Glomerular endothelial cell (primary cell): ENCODE results near the gene FLRT2. TPM values are rescaled to one million over a fixed set of nuclear protein-coding genes. Genes with fewer than 3 reads are reported as not detected.

Source experiments
- DNase-seq: peaks from one replicate; pipeline ENCODE4 v3.0.0-alpha.2; 2011; ENCODE audit warnings: low read depth, low spot score; ENCODE audit errors: extremely low read depth
- total RNA-seq: library from RNA; depleted of rRNA; stranded (reverse); fragments of >200 nt; gene quantifications from 2 replicates; pipeline ENCODE4 v1.2.3, GENCODE V29; 2015

FLRT2 gene
- total RNA-seq, 1 donor from 2014 or later = 153 TPM

DNA sequence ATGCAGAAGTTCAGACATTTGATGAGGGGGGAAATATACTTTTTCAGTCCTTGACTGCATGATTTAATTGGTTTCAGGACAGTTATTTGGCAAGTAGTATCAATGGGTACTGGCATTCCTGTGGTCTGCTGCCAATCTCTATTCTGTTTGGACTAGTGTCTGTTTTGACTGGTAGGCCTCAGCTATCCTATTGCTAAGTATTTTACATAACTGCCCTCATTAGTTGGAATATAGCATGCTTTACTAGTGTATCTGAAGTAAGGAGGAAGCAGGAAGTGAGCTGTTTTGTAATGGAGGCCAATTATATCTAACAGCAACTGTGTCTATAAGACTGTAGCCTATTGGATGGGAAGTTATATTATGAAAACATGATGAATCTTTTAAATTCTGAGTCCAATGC is 104.3 kb downstream of the FLRT2 start:
- no peak for DNase-seq

DNA sequence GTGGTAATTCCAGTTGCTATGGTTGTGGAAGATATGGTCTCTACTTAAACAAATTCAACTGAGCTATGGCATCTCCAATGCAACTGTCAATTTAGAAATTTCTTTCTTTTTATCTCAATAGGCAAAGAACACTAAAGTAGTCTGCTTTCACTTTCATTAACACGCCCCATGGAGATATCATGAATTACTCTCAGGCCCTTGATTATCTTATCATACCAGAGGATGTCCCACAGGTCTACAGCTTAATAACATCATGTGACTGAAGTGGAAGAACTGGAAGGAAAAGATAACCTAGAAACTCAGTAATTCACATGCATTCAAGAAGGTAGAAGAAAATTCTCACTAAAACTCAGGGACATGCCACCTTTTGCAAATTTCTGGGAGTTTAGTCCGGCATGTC is 114.3 kb downstream of the FLRT2 start:
- DNase-seq = no peak

- no peak for DNase-seq
Measured at GRCh38 chr14:85653029-85653428, 123.1 kb downstream of the FLRT2 start.

DNA sequence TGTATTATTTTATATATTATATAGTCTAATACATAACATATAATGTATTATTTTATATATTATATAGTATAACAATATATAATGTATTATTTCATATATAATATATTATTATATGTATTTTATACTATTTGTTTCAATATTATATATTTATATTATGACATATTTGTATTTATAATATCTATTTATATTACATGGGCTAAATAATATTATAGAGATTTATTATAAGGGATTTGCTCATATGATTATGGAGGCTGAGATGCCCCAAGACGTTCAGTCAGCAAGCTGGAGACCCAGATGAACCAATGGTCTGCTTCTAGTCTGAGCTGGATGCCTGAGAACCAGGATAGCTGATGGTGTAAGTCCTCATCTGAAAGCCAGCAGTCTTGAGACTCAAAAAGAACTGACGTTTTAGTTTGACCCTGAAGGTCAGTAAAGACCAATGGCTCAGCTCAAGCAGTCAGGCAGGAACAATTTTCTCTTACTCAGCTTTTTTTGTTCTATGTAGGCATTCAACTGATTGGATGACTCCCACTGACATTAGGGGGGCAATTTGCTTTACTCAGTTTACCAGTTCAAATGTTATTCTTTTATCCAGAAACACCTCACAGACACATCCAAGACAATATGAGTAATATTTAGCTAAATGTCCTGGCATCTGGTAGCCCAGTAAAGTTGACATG is 130.4 kb downstream of the FLRT2 start:
- no peak for DNase-seq

DNA sequence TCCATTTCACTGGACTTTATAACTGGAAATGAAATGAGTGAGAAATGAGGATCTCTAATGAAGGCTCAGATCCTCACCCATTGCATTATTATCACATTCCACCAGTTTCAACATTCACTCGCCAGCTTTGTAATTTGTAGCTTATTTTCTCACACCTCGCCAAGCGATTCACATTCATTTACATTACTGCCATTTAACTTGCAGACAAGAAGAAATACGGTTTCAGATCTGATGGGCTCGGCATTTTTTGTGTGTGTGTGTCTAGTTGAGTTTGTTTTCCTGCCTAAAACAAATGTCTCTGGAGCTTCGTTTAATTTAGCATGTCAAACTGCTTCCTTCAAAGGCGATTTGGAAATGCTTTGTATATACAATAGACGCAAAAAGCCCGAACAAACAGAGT is 132.2 kb downstream of the FLRT2 start:
- no peak for DNase-seq

DNA sequence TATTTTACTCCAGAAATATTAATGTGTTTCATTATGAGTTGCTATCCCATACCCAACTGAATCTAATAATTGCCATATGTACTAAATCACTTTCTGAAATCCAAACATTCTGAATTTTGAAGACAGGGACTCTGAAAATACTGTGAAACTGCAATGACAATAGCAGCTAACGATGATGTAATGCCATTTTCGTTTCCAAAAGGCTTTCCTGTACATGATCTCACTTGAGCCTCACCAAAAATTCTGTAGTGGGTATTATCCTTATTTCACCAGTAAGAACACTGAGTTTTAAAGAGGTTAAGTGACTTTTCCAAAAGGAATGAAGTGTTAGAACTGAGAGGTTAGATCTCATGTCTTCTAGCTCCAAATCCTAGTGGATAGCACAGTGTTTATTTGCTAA is 133.3 kb downstream of the FLRT2 start:
- DNase-seq = no peak

GRCh38 chr14:85663667-85664066 is 133.7 kb downstream of the FLRT2 start:
- DNase-seq = no peak

DNA sequence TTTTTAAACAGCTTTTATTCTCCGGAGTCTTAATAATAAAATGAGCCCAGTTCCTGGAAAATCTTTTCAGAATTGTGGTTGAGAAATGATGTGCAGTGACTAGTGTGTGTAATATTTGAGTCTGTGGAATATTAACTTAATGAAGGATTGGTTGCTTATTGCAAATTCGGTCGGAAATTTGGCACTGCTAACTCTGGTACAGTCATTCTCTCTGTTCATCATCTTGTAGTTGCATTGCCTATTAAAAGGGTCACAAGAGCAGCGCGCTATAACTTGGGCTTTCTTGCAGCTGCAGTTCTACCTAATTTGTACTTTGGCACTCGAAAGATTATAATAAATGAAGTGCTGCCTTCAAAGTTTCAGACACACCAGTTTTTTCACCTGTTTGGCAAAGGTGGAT is 146.0 kb downstream of the FLRT2 start:
- DNase-seq = no peak

DNA sequence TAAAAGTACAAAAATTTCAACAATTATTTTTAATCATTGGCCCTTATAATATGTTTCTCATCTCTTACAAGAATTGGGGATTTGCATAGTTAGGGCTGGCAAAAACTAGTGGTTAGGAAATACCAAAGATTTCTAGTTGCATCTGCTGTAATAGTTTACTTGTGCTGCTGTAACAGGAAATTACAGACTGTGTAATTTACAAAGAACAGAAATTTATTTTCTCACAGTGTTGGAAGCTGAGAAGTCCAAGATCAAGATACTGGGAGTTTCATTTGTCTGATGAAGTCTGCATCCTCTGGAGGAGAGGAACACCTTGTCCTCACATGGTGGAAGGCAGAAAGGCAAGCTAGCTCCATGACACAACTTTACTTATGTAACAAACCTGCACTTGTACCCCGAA is 157.0 kb downstream of the FLRT2 start:
- no peak for DNase-seq

DNA sequence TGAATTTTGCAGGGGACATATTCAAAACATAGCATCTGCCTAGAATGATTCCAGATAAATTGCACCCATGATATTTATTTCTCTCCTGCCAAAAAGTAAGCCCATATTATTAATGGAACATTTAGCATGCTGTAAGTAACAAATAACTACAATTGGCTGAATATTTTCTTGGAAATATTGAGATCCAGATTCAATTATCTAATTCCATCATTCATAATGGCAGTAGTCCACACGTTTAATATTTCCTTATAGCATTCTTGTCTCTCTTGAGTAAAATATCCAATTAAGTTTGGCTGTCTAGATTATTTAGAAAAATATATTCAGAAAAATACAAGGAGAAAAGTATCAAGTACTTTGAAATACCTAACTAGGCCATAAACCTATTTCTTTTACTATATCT is 157.5 kb downstream of the FLRT2 start:
- DNase-seq = no peak

- DNase-seq = no peak
Measured at GRCh38 chr14:85688006-85688405, 158.1 kb downstream of the FLRT2 start.

GRCh38 chr14:85695300-85695699 is 165.4 kb downstream of the FLRT2 start:
- DNase-seq = no peak

GRCh38 chr14:85701116-85701515 is 171.2 kb downstream of the FLRT2 start:
- no peak for DNase-seq

DNA sequence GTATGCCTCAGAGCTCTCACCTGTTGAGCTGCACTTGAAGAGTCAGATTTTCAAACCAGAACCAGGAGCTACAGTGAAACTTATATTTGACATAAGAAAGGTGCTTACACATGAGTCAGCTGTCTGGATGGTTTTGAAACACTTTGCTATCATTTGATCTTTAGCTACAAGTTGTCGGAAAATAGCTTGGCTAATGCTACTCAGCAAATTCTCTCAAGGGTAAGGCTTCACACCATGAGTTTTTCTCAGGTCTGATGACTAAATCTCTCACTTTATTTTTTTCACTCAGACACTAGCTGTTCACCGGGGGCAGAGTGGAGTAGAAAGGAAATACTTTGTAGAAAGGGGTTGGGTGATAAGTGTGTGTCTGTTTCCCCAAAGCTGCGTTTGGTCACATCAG is 171.8 kb downstream of the FLRT2 start:
- no peak for DNase-seq

- no peak for DNase-seq
Measured at GRCh38 chr14:85702191-85702590, 172.2 kb downstream of the FLRT2 start.

GRCh38 chr14:85702997-85703396 is 173.1 kb downstream of the FLRT2 start:
- no peak for DNase-seq
